ENCODE measurements around the gene ADM2. TPM values are rescaled to one million over a fixed set of nuclear protein-coding genes. Genes with fewer than 3 reads are reported as not detected.
A peak's percentile ranks its signal among the peaks of the same experiment; 100 is the strongest.

Gene ADM2
- total RNA-seq, 1 experiment from 2014 or later = 2.2 TPM

DNA sequence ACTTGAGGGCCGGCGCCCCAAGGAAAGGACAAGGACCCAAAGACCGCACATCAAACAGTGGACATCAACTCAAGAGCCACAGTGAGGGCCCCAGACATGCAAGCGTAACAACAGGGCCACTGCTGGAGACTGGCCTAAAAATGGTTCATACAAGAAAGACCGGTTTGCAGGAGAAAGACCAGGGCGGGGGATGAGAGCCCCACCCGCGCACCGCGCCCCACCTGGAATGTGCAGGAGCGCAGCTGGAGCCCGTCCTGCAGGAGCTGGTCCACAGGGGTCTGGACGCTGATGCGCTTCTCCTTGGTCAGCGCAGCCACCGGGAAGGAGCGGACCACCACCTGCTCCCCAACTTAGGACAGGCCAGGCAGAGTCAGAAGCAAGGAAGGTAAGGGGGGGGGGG, 20.4 kb upstream of the ADM2 start:
- Histone ChIP-seq H3K36me3 (peaks cover 35% of the 10 kb centered on the region), H3K9me3 (no peaks in the 10 kb centered on the region), H3K4me3 (no peak overlapping the region), H3K27me3 (no peaks in the 10 kb centered on the region)
- no peak for DNase-seq

- Histone ChIP-seq H3K4me3 (no peak overlapping the region), H3K9me3 (no peaks in the 10 kb centered on the region), H3K27me3 (no peaks in the 10 kb centered on the region), H3K36me3 (peaks cover 35% of the 10 kb centered on the region)
- DNase-seq = no peak
Measured at GRCh38 chr22:50461536-50461935, 19.8 kb upstream of the ADM2 start.

GRCh38 chr22:50461979-50462540, 19.3 kb upstream of the ADM2 start:
- Histone ChIP-seq H3K9me3 (no peaks in the 10 kb centered on the region), H3K27me3 (no peaks in the 10 kb centered on the region), H3K4me3 (no peak overlapping the region), H3K36me3 (peaks cover 33% of the 10 kb centered on the region)
- DNase-seq = no peak

GRCh38 chr22:50463188-50463900, 18.0 kb upstream of the ADM2 start:
- Histone ChIP-seq H3K9me3 (no peaks in the 10 kb centered on the region), H3K4me3 (no peak overlapping the region), H3K36me3 (peaks cover 32% of the 10 kb centered on the region), H3K27me3 (no peaks in the 10 kb centered on the region)
- DNase-seq = no peak

DNA sequence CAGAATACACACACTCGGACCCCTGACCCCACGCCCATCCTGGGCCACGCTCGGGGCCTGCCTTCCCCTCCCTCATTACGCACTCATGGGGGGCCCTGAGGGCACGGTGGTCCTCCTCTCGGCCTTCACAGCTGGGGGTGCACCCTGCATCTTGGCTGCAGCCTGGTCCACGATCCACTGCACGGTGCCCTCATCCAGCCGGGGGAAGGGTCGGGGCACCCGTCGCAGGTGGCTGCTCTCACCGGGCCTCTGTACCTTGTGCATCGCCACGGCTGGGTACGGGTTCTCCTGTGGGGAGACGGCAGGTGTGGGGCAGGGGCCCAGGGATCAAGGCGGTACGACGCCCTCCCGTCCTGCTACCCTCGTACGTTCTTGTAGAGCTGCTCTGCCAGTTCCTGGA, 16.9 kb upstream of the ADM2 start:
- no peak overlapping the region for H3K4me3 ChIP-seq
- DNase-seq = no peak
- no peaks in the 10 kb centered on the region for H3K27me3 ChIP-seq
- H3K9me3 ChIP-seq = no peaks in the 10 kb centered on the region
- H3K36me3 ChIP-seq = peaks cover 32% of the 10 kb centered on the region

GRCh38 chr22:50465066-50465930, 16.0 kb upstream of the ADM2 start:
- no peak overlapping the region for H3K4me3 ChIP-seq
- no peaks in the 10 kb centered on the region for H3K27me3 ChIP-seq
- H3K9me3 ChIP-seq = no peaks in the 10 kb centered on the region
- no peak for DNase-seq
- peaks cover 25% of the 10 kb centered on the region for H3K36me3 ChIP-seq

DNA sequence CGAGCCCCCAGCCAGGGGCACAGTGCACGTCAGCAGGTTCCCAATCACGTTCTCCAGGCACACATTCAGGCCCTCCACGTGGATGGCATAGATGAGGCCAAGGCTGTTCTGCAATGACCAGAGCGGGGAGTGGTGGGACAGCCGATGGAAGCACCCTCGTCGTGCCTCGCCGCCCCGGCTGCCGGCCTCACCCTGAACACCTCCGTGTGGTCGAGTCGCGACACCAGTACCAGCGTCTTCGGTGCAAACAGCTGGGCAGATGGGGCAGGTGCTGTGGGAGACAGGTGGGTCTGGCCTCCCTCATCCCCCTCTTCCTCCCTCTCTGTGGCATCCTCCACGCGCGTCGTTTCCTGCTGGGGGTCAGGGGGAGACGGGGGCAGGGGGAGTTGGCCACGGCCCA, 14.0 kb upstream of the ADM2 start:
- Histone ChIP-seq H3K36me3 (peaks cover 14% of the 10 kb centered on the region), H3K27me3 (no peaks in the 10 kb centered on the region), H3K4me3 (no peak overlapping the region), H3K9me3 (no peaks in the 10 kb centered on the region)
- no peak for DNase-seq

DNA sequence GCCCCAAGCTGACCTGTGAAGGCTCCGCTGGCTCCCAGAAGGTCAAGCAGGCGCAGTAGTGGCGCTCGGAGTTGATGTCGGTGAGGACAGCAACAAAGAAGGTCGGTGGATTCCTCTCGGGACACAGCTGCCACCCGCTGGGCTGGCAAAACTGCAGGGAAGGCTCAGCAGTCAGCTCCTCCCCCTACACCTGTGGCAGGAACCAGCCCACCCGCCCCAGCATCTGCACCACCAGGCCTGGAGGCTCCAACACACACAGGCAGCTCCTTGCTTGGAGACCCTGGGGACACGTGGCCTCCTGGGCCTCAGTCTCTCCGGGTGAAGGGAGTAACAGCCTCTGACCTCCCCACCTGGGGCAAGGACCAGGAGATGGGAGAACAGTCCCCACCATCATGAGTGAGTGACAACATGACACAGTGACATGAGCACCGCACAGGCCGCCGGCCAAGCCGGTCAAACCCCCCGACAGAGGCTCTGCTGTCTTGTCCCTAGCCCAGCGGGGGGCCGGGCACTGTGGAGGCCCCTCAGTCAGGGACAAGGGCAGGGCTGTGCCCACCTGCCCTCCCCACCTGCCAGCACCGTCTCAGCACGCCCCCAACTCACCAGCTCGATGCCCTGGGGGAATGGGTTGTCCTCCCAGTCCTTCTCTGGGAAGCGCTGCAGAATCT, 13.4 kb upstream of the ADM2 start:
- peaks cover 18% of the 10 kb centered on the region for H3K36me3 ChIP-seq
- no peak for DNase-seq
- no peaks in the 10 kb centered on the region for H3K9me3 ChIP-seq
- no peaks in the 10 kb centered on the region for H3K27me3 ChIP-seq
- no peak overlapping the region for H3K4me3 ChIP-seq

DNA sequence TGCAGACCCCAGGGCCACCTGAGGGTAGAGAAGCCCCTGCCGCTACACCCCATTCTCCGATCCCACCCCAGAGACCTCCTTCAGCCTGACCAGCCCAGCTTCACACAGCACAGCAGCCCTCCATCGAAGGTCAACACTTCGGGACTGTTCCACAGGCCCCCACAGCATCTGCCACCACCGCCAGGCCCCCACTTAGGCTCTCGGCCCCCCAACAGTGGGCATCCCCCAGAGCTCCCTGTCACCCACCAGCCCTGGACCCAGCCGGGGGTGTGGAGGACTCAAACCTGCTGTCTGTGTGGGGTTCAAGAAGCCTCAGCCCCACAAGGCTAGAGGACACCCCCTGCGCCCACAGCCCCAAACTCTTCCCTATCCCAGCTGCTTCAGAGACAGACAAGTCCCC, 12.7 kb upstream of the ADM2 start:
- no peak overlapping the region for H3K4me3 ChIP-seq
- no peaks in the 10 kb centered on the region for H3K9me3 ChIP-seq
- peaks cover 21% of the 10 kb centered on the region for H3K36me3 ChIP-seq
- no peak for DNase-seq
- no peaks in the 10 kb centered on the region for H3K27me3 ChIP-seq

DNA sequence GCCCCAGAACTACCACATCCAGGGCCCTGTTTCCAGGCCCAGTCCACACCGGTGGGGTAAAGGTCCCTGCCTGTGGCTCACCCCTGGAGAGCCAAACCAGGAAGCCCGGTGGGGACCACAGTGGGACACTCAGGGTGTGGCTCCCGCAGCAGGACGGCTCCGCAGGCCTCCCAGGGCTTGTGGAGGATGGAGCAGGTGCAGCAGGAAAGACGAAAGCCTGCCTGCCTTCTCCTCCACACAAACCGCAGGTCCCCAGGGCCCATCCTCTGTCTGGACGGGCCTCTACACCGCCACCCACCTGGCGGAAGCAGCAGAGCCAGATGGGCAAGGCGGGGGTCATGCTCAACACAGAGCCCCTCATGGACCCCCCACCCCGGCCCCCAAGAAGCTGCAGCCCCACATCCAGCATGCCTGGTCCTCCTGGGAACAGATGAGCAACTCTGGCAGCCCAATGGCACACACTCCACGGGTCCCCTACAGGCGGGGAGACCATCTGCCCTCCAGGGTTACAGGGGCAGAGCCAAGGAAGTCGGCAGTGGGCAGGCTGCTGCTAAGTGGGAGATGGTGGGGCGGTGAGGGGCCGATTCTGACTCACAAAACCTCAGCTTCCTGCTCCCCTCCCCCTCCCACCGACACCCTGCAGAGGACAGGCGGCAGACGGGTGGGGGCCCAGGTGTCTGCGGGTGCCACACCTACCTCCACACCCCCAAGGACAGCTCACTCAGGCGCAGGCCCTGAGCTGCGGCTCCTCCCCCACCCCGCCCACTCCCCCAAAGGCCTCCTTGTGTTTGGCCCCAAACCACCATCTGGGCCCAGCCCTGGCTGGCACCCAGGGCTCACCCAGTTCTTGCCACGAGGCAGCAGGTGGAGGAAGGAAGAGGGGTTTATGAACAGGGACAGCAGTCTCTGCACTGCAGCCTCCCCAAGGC, 11.7 kb upstream of the ADM2 start:
- peaks cover 16% of the 10 kb centered on the region for H3K36me3 ChIP-seq
- H3K9me3 ChIP-seq = no peaks in the 10 kb centered on the region
- H3K27me3 ChIP-seq = no peaks in the 10 kb centered on the region
- no peak overlapping the region for H3K4me3 ChIP-seq
- DNase-seq = peak; percentile 56

GRCh38 chr22:50470491-50470890, 10.9 kb upstream of the ADM2 start:
- peaks cover 16% of the 10 kb centered on the region for H3K36me3 ChIP-seq
- H3K4me3 ChIP-seq = no peak overlapping the region
- H3K9me3 ChIP-seq = no peaks in the 10 kb centered on the region
- H3K27me3 ChIP-seq = no peaks in the 10 kb centered on the region
- DNase-seq = no peak

- no peak for DNase-seq
- peaks cover 16% of the 10 kb centered on the region for H3K36me3 ChIP-seq
- no peaks in the 10 kb centered on the region for H3K9me3 ChIP-seq
- no peaks in the 10 kb centered on the region for H3K27me3 ChIP-seq
- H3K4me3 ChIP-seq = no peak overlapping the region
Measured at GRCh38 chr22:50471197-50471847, 10.0 kb upstream of the ADM2 start.

GRCh38 chr22:50471962-50472361, 9.4 kb upstream of the ADM2 start:
- Histone ChIP-seq H3K9me3 (no peaks in the 10 kb centered on the region), H3K4me3 (no peak overlapping the region), H3K27me3 (no peaks in the 10 kb centered on the region), H3K36me3 (peaks cover 16% of the 10 kb centered on the region)
- DNase-seq = no peak

GRCh38 chr22:50473088-50473487, 8.3 kb upstream of the ADM2 start:
- no peak for DNase-seq
- Histone ChIP-seq H3K36me3 (peaks cover 14% of the 10 kb centered on the region), H3K27me3 (no peaks in the 10 kb centered on the region), H3K4me3 (peak overlapping the region; percentile 63), H3K9me3 (no peaks in the 10 kb centered on the region)

DNA sequence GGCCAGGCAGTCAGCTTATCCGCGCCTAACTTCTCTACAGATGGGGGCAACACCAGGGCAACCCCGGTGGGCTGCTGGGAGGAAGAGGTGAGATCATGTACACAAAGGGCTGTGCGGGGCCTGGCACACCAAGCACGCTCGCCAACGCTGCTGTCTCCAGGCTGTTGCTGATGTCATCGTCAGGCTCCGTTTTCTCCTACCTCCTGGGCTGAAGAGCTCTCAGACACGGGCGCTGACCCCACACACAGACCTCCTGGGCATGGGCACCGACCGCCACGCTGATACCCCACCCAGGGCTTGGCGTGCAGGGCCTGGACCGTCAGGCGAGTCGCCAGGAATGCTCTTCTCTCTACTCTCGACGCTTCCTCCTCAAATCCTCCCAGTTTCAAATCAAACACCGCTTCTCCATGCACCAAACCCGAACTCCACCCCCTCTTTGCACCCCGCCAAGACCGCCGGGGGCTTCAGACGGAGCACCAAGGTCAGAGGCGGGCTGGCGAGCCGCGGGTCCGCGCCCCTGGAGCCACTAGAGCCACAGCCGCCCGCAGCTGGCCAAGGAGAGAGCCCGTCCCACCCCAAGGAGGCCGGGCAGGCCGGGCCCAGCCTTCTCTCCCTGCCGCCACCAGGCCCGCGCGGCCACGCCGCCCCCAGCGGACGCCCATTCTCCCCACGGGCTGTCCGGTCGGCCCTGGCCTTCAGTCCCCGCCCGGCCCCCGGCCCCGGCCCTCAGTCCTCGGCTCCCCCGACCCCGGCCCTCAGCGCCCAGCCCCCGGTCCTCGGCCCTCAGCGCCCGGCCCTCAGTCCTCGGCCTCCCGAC, 7.3 kb upstream of the ADM2 start:
- H3K9me3 ChIP-seq = no peaks in the 10 kb centered on the region
- peak; percentile 59 for DNase-seq
- no peaks in the 10 kb centered on the region for H3K27me3 ChIP-seq
- peak overlapping the region; percentile 63 for H3K4me3 ChIP-seq
- H3K36me3 ChIP-seq = peaks cover 12% of the 10 kb centered on the region
